ENCODE data around the gene OSBPL10. TPM values are rescaled to one million over a fixed set of nuclear protein-coding genes. Genes with fewer than 3 reads are reported as not detected.
A peak's percentile ranks its signal among the peaks of the same experiment; 100 is the strongest.

OSBPL10 gene
- total and polyA plus RNA-seq, 2 of the 8 experiments (the other 6 are each of a cell fraction or from before 2014, with no cell fraction given), result 26.2 to 86.7 TPM

- WGBS, 2 experiments (ENCODE audit: extremely low coverage in 1 of 2, insufficient coverage in 1 of 2, insufficient read length in 1 of 2, insufficient replicate concordance in 2 of 2, low coverage in 1 of 2, low lambda C conversion rate in 2 of 2, missing lambda C conversion rate in 1 of 2), result 74% methylated on average over 4 of the region's 5 CpGs; no CpG with 5 or more reads in 1 of the 2 experiments
- Histone ChIP-seq H4K91ac (replicated peaks; ENCODE audit: insufficient read length, low read length) (peak overlapping the region; percentile 38), H4K20me1 (replicated peaks in 1 of 2; ENCODE audit: control insufficient read depth in 1 of 2, insufficient read depth in 2 of 2, low read length in 2 of 2) (no peaks in the 10 kb centered on the region), H3K23me2 (ENCODE audit: low read depth, low read length) (no peaks in the 10 kb centered on the region), H2BK15ac (ENCODE audit: low read length) (no peak overlapping the region), H2AFZ (ENCODE audit: low read length) (no peak overlapping the region), H2BK120ac (replicated peaks; ENCODE audit: low read depth, low read length) (no peak overlapping the region), H3K23ac (ENCODE audit: insufficient read length) (no peak overlapping the region), H3K79me1 (ENCODE audit: low read depth, low read length) (peaks cover 15% of the 10 kb centered on the region), H3K4me1 (replicated peaks in 1 of 4; ENCODE audit: control insufficient read depth in 3 of 4, insufficient read depth in 4 of 4, low read length in 3 of 4) (peaks cover 7 to 40% (median 23%) of the 10 kb centered on the region in 4 experiments), H2BK12ac (ENCODE audit: low read depth, low read length) (peak overlapping the region; percentile 80; the same call in 1 of the 2 replicates), H3K79me2 (ENCODE audit: control insufficient read depth in 1 of 2, insufficient read depth in 2 of 2, low read length in 2 of 2) (peaks cover 5 to 92% of the 10 kb centered on the region in 2 experiments), H3K9ac (replicated peaks in 1 of 4; ENCODE audit: extremely low read depth in 1 of 4, low read depth in 3 of 4, low read length in 3 of 4) (no peak overlapping the region), H2BK20ac (ENCODE audit: low read length) (no peak overlapping the region), H3K4ac (replicated peaks; ENCODE audit: insufficient read length, low read depth, low read length) (no peak overlapping the region), H4K8ac (ENCODE audit: extremely low read depth, insufficient read depth, low read length) (no peak overlapping the region), H3K14ac (ENCODE audit: insufficient read length) (no peak overlapping the region), H3K4me2 (ENCODE audit: insufficient read depth in 1 of 2, low read depth in 2 of 2, low read length in 2 of 2) (peak overlapping the region; percentile 6 to 9; a peak in 1 of 4 replicates), H3K4me3 (ENCODE audit: extremely low read depth in 1 of 4, insufficient read depth in 2 of 4, low read depth in 3 of 4, low read length in 4 of 4) (no peak overlapping the region), H3K18ac (ENCODE audit: extremely low read depth, low read length) (peak overlapping the region; percentile 72), H3K9me3 (ENCODE audit: insufficient read depth in 2 of 2, low read depth in 1 of 2, low read length in 1 of 2) (no peaks in the 10 kb centered on the region), H2BK5ac (ENCODE audit: low read depth, low read length) (peak overlapping the region; percentile 64), H2AK5ac (ENCODE audit: low read depth, low read length) (peak overlapping the region; percentile 67; the same call in 1 of the 2 replicates), H3K27me3 (replicated peaks in 1 of 4; ENCODE audit: control insufficient read depth in 3 of 4, extremely low read depth in 1 of 4, insufficient read depth in 3 of 4, low read length in 3 of 4) (no peaks in the 10 kb centered on the region), H3K56ac (replicated peaks; ENCODE audit: insufficient read length, low read depth, low read length) (no peak overlapping the region), H4K5ac (ENCODE audit: insufficient read length, low read depth, low read length) (no peak overlapping the region), H3K36me3 (ENCODE audit: control insufficient read depth in 2 of 4, insufficient read depth in 4 of 4, low read length in 3 of 4) (no peaks in the 10 kb centered on the region), H3K27ac (ENCODE audit: low read depth, low read length) (no peak overlapping the region)
- DNase-seq (ENCODE audit: low read depth in 1 of 2, low spot score in 2 of 2), result no peak
- ChIA-PET CTCF (ENCODE audit: partially characterized antibody) (no interaction called here), POLR2A (ENCODE audit: partially characterized antibody) (no interaction called here)
- FAIRE-seq, result no peak
- TF ChIP-seq, protein P1, sequence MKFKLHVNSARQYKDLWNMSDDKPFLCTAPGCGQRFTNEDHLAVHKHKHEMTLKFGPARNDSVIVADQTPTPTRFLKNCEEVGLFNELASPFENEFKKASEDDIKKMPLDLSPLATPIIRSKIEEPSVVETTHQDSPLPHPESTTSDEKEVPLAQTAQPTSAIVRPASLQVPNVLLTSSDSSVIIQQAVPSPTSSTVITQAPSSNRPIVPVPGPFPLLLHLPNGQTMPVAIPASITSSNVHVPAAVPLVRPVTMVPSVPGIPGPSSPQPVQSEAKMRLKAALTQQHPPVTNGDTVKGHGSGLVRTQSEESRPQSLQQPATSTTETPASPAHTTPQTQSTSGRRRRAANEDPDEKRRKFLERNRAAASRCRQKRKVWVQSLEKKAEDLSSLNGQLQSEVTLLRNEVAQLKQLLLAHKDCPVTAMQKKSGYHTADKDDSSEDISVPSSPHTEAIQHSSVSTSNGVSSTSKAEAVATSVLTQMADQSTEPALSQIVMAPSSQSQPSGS (IDR thresholded peaks at IDR 0.05; ENCODE audit: low read length), result no peak
- TF ChIP-seq EP300 (IDR thresholded peaks at IDR 0.05; ENCODE audit: borderline replicate concordance in 1 of 2, low read depth in 2 of 2, low read length in 2 of 2) (no peak), ASH2L (IDR thresholded peaks at IDR 0.05; ENCODE audit: low read length) (no peak), SP4 (IDR thresholded peaks at IDR 0.05; ENCODE audit: low read length) (no peak), GTF2F1 (IDR thresholded peaks at IDR 0.05; ENCODE audit: borderline replicate concordance, low read depth, low read length) (no peak), PHF8 (conservative IDR thresholded peaks at IDR 0.05; ENCODE audit: low read depth, low read length) (no peak)
- TF ChIP-seq, protein P2, sequence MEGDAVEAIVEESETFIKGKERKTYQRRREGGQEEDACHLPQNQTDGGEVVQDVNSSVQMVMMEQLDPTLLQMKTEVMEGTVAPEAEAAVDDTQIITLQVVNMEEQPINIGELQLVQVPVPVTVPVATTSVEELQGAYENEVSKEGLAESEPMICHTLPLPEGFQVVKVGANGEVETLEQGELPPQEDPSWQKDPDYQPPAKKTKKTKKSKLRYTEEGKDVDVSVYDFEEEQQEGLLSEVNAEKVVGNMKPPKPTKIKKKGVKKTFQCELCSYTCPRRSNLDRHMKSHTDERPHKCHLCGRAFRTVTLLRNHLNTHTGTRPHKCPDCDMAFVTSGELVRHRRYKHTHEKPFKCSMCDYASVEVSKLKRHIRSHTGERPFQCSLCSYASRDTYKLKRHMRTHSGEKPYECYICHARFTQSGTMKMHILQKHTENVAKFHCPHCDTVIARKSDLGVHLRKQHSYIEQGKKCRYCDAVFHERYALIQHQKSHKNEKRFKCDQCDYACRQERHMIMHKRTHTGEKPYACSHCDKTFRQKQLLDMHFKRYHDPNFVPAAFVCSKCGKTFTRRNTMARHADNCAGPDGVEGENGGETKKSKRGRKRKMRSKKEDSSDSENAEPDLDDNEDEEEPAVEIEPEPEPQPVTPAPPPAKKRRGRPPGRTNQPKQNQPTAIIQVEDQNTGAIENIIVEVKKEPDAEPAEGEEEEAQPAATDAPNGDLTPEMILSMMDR (IDR thresholded peaks at IDR 0.05; ENCODE audit: control extremely low read depth in 1 of 3, insufficient read depth in 1 of 3, low read depth in 1 of 3, low read length in 3 of 3), result no peak
These were observed 88.6 kb downstream of the OSBPL10 start for GRCh38 chr3:31892500-31892899.
